Activated CD4-positive, alpha-beta T cell treated with anti-CD3 and anti-CD28 coated beads, Interleukin-2, amount 10 ng/mL, durations not matched to agents 24 days and 14 days (primary cell): ENCODE measurements around the gene COPS9. TPM values are rescaled to one million over a fixed set of nuclear protein-coding genes. Genes with fewer than 3 reads are reported as not detected.

Source experiments
- DNase-seq: peaks from one replicate; pipeline ENCODE4 v3.0.0; 2022
- H3K27ac Mint-ChIP-seq: one replicate; pipeline ENCODE4 v1.8.0; 2022; ENCODE audit warnings: mild to moderate bottlenecking, mixed read lengths
- H3K27me3 Mint-ChIP-seq: one replicate; pipeline ENCODE4 v1.8.0; 2022; ENCODE audit warnings: mixed read lengths
- H3K36me3 Mint-ChIP-seq: one replicate; pipeline ENCODE4 v1.8.0; 2022; ENCODE audit warnings: low read depth, mild to moderate bottlenecking, mixed read lengths
- H3K4me1 Mint-ChIP-seq: one replicate; pipeline ENCODE4 v1.8.0; 2021; ENCODE audit warnings: mixed read lengths
- H3K4me3 Mint-ChIP-seq: one replicate; pipeline ENCODE4 v1.8.0; 2022; ENCODE audit warnings: mild to moderate bottlenecking, moderate library complexity, mixed read lengths
- H3K9me3 Mint-ChIP-seq: one replicate; pipeline ENCODE4 v1.8.0; 2021; ENCODE audit warnings: mixed read lengths
- intact Hi-C: fragments of 100-400 bp; cut with micrococcal nuclease; formaldehyde crosslinking; loops from one replicate; pipeline ENCODE4 v1.15.1; 2023
- total RNA-seq: library from RNA; stranded (reverse); gene quantifications from 2 replicates; pipeline ENCODE4 v1.2.3, GENCODE V29; 2022

The COPS9 gene
- total RNA-seq, 1 donor from 2014 or later, result 135 TPM

DNA sequence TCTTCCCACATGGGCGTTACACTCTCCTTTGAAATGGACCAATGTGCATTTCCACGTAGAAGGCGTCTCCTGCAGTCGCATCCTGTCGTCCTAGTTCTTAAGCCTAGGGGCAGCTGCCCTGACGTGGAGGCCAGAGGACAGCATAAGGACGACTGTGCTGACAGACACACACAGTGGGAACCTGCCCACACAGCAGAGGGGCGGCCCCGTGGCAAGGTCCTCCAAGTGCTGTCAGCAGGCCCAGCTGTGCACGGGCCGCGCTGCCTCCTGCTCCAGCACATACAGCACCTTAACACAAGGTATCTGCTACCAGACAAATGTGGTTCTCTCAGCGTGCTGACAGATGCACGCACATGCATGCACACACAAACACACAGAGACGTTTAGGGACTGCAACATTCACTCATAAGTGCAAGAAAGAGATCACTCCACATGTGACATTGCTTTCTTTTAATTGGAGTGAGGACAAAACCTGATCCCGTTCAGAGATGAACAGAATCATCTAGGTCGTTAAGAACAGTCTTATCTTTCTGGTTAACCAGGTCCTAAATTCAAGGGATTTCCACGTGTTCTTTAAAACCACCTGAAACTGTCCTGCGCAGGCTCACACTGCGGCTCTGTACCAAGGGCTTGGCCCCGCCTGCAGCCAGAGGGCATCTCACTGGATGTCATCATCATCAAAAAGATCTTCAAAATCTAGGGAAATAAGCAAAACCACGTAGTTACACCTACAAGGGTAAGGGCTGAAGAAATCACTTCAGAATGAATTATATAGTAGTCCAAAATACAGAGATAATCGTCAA lies 5.5 kb downstream of the COPS9 start:
- intact Hi-C loops, result loop anchor here (10.0 kb wide), 1 partner anchor 434 kb away; the partner anchor contains the start of genes DUSP28 and RNPEPL1
- Mint-ChIP-seq H3K27me3 (no peaks in the 10 kb centered on the region), H3K36me3 (peaks cover 40% of the 10 kb centered on the region), H3K27ac (no peak overlapping the region), H3K4me1 (peaks cover 13% of the 10 kb centered on the region), H3K4me3 (no peak overlapping the region), H3K9me3 (no peaks in the 10 kb centered on the region)
- no peak for DNase-seq

DNA sequence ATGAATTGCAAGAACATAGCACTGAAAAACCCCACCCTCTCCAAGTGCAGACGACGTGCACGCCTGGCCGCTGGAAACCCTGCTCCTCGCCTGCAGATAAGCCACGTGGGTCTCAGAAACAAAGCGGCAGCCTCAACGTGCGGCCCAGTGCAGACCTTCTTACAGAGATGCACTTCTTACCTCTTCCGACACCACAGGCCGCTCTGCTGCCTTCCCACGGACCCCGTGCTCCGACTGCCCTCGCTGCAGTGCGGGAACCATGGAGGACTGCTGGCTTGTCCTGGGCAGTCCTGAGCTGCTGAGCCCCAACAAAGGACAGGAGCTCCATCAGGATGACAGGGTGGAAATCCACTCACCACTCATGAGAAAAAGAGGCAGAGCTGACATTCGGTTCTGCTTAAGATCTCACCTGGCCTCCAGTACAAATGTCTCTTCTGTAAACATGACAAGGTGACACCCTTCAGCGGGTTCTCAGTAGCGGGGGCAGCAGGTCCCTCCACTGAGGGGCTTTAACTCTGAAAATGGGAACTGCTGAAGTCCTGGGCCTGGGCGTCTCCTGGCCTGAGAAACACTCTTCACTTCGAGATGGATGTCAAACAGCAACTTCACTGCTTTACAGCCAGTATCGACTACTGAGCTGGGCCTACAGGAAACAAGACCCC lies 6.2 kb downstream of the COPS9 start:
- DNase-seq, result no peak
- intact Hi-C loops, result loop anchor here (10.0 kb wide), 1 partner anchor 435 kb away; the partner anchor contains the start of genes DUSP28 and RNPEPL1
- Mint-ChIP-seq H3K9me3 (no peaks in the 10 kb centered on the region), H3K4me1 (peaks cover 6% of the 10 kb centered on the region), H3K27me3 (no peaks in the 10 kb centered on the region), H3K36me3 (peaks cover 40% of the 10 kb centered on the region), H3K4me3 (no peak overlapping the region), H3K27ac (no peak overlapping the region)

DNA sequence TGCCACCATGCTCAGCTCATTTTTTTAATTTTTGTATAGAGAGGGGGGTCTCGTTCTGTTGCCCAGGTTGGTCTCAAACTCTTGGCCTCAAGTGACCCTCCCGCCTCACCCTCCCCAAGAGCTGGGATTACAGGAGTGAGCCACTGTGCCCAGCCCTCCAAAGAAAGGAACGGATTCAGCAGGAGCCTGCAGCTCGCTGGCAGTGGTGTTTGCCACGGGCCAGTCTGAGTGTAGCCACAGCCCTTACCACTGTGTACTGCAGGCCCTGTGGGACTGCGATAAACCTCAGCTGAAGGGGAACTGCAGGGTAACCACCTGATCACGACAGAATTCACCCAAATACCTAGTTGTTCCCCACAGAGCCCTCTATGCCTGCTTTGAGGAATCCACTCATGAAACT lies 6.8 kb downstream of the COPS9 start:
- intact Hi-C loops, result no loop called here
- peaks cover 40% of the 10 kb centered on the region for H3K36me3 Mint-ChIP-seq

DNA sequence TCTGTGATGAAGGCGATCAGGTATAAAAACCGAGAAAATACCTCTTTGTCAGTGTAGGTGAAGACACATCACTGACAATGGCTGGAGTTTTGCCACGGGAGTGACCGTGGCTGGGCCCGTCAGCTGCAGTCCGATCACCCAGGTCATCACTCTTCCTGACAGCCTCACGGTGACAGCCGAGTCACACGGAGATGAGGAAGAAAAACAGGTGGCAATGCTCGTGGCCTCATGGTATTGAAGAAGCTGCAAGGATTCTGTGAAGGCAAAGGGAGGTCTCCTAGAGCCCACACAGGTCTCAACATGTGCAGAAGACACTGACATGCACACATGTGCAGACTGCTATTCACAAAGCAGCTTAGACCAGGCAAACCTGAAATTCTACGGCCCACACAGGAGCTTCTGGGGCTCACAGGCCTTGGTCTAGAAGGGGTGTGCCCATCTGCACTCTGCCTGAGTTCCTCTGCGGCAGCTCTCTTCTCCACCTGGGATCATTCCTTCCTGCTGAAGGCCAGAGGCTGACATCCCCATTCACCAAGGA lies 7.4 kb downstream of the COPS9 start:
- intact Hi-C loops, result no loop called here
- no peaks in the 10 kb centered on the region for H3K27me3 Mint-ChIP-seq
- DNase-seq, result no peak
- H3K4me3 Mint-ChIP-seq, result no peak overlapping the region
- H3K9me3 Mint-ChIP-seq, result no peaks in the 10 kb centered on the region
- peaks cover 40% of the 10 kb centered on the region for H3K36me3 Mint-ChIP-seq
- H3K4me1 Mint-ChIP-seq, result no peaks in the 10 kb centered on the region
- no peak overlapping the region for H3K27ac Mint-ChIP-seq

More for the DNA sequence above, 6.8 kb downstream of the COPS9 start:
- no peak overlapping the region for H3K4me3 Mint-ChIP-seq
- no peaks in the 10 kb centered on the region for H3K27me3 Mint-ChIP-seq
- no peak overlapping the region for H3K27ac Mint-ChIP-seq
- no peaks in the 10 kb centered on the region for H3K9me3 Mint-ChIP-seq
- peaks cover 2% of the 10 kb centered on the region for H3K4me1 Mint-ChIP-seq
- no peak for DNase-seq

DNA sequence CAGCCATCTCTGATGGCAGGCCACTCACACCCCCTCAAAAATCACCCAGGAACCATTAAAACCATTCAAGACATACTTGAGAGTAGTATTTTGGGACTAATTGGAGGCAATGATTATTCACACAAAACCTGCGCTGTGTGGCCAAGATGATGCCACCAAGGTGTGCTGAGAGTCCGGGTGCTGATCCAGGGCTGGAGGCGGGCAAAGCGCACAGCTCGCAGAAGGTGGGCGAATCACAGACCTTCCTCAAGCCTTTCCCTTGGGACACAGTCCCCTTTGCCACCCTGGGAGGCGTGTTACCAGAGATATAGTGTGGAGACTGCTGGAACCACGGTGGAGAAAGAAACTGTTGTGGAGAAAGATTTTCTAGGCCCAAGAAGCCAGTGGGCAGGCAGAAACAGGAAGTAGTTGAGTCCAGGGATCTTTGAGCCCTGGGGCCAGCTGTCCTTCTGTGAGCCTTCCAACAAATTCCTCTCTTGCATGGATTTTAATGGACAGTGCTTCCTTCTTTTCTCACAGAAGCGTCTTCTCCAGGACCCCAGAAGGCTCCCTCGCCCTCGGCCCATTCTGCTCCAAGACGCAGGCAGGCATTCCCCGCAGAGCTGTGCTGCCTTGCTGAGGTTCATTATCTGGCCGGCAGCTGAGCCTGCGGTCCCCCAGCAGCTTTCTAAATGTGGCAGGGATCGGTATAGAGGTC lies 8.0 kb downstream of the COPS9 start:
- Mint-ChIP-seq H3K36me3 (peaks cover 37% of the 10 kb centered on the region), H3K27me3 (no peaks in the 10 kb centered on the region), H3K27ac (no peak overlapping the region), H3K4me1 (no peaks in the 10 kb centered on the region), H3K9me3 (no peaks in the 10 kb centered on the region), H3K4me3 (no peak overlapping the region)
- intact Hi-C loops, result no loop called here
- no peak for DNase-seq

DNA sequence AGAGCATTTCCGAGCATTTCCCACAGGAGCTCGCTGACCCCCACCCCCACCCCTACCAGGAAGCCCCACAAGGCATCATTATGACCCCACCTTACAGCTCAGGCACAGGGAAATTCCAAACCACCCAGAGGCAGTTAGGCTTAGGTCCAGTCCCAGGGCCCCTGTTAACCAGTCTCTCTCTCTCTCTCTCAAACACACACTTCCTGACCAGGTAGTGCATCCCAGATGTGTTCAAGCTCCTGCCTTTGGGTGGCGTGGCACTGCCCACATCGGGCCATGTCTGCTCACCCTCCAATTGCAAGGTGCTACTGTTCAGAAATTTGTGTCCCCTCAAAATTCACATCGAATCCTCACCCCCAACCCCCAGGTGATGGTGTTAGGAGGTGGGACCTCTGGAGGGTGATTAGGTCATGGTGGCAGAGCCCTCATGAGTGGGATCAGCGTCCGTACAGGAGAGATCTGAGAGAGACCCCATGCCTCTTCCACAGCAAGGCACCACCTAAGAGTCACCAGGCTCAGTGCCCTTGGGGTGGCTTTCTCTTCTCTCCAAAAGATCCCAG lies 8.8 kb downstream of the COPS9 start:
- no peak for DNase-seq
- intact Hi-C loops, result no loop called here
- no peaks in the 10 kb centered on the region for H3K9me3 Mint-ChIP-seq
- no peaks in the 10 kb centered on the region for H3K4me1 Mint-ChIP-seq
- H3K4me3 Mint-ChIP-seq, result no peak overlapping the region
- H3K27ac Mint-ChIP-seq, result no peak overlapping the region
- no peaks in the 10 kb centered on the region for H3K27me3 Mint-ChIP-seq
- H3K36me3 Mint-ChIP-seq, result peaks cover 31% of the 10 kb centered on the region

DNA sequence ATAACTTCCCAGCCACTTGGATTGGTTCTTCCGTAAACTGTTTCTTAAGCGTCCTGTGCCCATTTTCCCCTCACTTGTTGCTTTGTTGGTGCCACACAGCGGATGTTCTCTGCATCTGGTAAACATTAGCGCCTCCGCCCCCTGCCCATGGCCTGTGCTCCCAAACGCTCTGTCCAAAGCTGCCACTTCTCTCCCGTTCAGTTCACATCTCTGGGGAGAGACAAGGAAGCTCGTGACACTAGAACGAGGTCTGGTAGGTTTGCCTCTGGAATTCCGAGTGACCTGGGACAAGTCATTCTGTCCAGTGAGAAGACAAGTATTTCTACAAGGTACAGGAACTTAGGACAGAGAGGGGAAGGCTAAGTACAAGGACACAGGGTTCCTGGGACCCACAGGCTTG lies 9.4 kb downstream of the COPS9 start:
- intact Hi-C loops, result no loop called here
- no peaks in the 10 kb centered on the region for H3K4me1 Mint-ChIP-seq
- H3K9me3 Mint-ChIP-seq, result no peaks in the 10 kb centered on the region

DNA sequence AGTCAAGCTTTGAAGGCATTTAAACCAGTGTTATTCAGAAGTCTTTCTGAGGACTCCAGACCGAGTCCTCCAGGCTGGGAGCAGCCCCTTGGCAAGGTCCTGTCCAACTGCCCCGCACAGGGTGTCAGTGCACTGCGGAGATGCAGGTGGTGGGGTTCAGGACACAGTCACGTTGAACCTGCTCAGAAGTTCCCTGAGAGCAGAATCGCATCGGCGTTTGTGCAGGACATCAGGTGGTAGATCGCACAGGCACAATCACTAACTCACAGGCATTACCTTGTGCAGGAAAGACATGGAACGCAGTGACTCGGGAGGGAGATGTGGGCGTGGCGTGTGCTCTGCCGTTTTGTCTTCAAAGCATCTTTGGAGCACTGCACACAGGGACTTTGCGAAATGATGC lies 10.4 kb downstream of the COPS9 start:
- peak; percentile 50 for DNase-seq
- intact Hi-C loops, result no loop called here
- peaks cover 2% of the 10 kb centered on the region for H3K4me1 Mint-ChIP-seq
- no peaks in the 10 kb centered on the region for H3K9me3 Mint-ChIP-seq
- H3K4me3 Mint-ChIP-seq, result no peak overlapping the region
- peaks cover 3% of the 10 kb centered on the region for H3K27me3 Mint-ChIP-seq
- H3K36me3 Mint-ChIP-seq, result peaks cover 21% of the 10 kb centered on the region
- no peak overlapping the region for H3K27ac Mint-ChIP-seq

More for the DNA sequence above, 9.4 kb downstream of the COPS9 start:
- no peak overlapping the region for H3K27ac Mint-ChIP-seq
- no peak overlapping the region for H3K4me3 Mint-ChIP-seq
- no peaks in the 10 kb centered on the region for H3K27me3 Mint-ChIP-seq
- peaks cover 27% of the 10 kb centered on the region for H3K36me3 Mint-ChIP-seq
- peak; percentile 47 for DNase-seq

DNA sequence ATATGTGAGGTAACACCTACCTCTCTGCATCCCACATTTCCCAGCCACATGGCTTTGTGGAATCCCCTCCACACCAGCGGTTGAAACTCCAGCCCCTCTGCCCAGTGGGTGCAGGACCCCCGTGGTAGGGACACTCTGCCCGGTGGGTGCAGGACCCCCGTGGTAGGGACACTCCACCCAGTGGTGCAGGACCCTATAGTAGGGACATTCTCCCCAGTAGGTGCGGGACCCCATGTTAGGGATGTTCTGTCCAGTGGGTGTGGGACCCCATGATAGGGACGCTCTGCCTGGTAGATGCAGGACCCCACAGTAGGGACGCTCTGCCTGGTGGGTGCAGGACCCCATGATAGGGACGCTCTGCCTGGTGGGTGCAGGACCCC lies 11.5 kb downstream of the COPS9 start:
- intact Hi-C loops, result no loop called here
- DNase-seq, result peak; percentile 47
- H3K9me3 Mint-ChIP-seq, result no peaks in the 10 kb centered on the region

DNA sequence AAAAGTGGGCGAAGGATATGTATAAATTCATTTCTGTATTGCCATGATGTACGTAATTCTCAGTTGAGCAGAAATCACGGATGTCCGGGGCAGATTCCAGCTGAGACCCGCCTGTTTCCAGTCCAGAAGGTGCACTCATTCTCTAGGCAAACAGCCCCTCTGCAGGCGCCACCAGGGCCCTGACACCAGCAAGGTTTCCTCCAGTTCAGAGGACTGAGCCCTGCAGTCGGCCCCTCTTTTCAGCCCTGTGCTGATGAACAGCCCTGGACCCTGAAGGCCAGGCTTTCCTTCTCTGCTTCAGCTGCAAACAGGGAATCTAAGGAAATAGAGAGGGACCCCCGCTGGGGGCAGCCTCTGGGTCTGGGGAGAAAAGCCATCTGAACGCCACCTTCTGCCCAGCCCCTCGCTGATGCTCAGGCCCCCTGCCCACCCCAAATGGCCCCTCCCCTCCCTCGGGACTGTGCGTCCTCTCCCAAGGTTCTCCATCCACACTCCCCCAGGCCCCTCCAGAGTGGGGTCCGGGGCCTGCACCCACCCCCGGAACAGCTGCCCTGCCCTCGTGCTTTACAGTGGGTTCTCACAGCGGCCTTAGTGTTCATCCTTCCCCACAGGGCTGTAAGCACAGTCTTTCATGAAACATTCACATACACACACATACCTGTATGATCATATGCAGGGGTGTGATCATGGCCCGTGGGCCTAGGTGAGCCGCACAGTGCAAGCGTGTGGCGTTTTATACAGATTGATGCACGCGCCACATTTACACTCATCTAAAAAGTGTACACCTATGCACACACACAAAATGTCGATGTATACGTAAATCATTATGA lies 12.1 kb downstream of the COPS9 start:
- intact Hi-C loops, result no loop called here
- Mint-ChIP-seq H3K27ac (no peak overlapping the region), H3K27me3 (peaks cover 3% of the 10 kb centered on the region), H3K4me1 (peaks cover 2% of the 10 kb centered on the region), H3K36me3 (peaks cover 11% of the 10 kb centered on the region), H3K9me3 (no peaks in the 10 kb centered on the region), H3K4me3 (no peak overlapping the region)
- no peak for DNase-seq

More for the DNA sequence above, 11.5 kb downstream of the COPS9 start:
- peaks cover 3% of the 10 kb centered on the region for H3K27me3 Mint-ChIP-seq
- H3K36me3 Mint-ChIP-seq, result peaks cover 13% of the 10 kb centered on the region
- H3K4me1 Mint-ChIP-seq, result peaks cover 2% of the 10 kb centered on the region
- H3K4me3 Mint-ChIP-seq, result no peak overlapping the region
- H3K27ac Mint-ChIP-seq, result no peak overlapping the region

DNA sequence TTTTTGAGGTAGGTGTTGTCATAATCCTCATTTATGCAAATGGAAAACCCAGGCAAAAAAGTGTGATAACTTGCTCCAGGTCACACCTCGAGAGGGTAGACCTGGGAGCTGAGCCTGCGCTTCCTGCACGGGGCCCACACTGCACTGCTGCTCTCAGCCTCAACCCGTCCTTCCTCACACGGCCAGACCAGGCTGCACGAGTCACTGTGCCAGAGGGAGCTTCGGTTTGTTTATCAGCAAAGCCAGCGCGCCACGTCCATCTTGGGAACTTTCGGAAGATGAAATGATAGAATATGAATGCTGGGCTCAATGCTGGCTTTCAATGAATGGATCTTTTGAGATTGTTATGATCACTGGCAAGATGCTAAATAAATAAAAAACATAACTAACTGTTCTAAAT lies 14.4 kb downstream of the COPS9 start:
- H3K4me3 Mint-ChIP-seq, result no peak overlapping the region
- peaks cover 2% of the 10 kb centered on the region for H3K4me1 Mint-ChIP-seq
- no peak overlapping the region for H3K27ac Mint-ChIP-seq
- H3K27me3 Mint-ChIP-seq, result peaks cover 5% of the 10 kb centered on the region
- DNase-seq, result peak; percentile 47
- intact Hi-C loops, result no loop called here
- H3K36me3 Mint-ChIP-seq, result peaks cover 6% of the 10 kb centered on the region
- H3K9me3 Mint-ChIP-seq, result no peaks in the 10 kb centered on the region

DNA sequence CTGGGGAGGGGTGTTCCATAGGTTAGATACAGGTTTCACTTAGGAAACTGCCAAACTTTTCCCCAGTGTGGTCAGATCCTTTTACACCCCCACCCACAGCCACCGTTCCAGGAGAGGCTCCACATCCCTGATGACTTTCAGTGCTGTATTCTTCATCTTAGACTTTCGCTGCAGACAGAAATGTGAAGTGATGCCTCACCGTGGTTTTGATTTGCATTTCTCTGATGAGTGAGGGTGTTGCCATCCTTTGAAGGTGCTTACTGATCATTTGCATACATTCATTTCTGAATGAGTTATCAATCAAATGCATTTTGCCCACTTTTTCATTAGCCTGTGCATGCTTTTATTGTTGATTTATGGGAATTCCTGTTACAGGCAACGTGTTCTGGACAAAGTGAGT lies 14.9 kb downstream of the COPS9 start:
- peaks cover 1% of the 10 kb centered on the region for H3K36me3 Mint-ChIP-seq
- no peak for DNase-seq
- intact Hi-C loops, result no loop called here
- H3K9me3 Mint-ChIP-seq, result no peaks in the 10 kb centered on the region
- H3K4me1 Mint-ChIP-seq, result peaks cover 2% of the 10 kb centered on the region
- H3K27me3 Mint-ChIP-seq, result peaks cover 6% of the 10 kb centered on the region
- H3K27ac Mint-ChIP-seq, result no peak overlapping the region
- H3K4me3 Mint-ChIP-seq, result no peak overlapping the region

DNA sequence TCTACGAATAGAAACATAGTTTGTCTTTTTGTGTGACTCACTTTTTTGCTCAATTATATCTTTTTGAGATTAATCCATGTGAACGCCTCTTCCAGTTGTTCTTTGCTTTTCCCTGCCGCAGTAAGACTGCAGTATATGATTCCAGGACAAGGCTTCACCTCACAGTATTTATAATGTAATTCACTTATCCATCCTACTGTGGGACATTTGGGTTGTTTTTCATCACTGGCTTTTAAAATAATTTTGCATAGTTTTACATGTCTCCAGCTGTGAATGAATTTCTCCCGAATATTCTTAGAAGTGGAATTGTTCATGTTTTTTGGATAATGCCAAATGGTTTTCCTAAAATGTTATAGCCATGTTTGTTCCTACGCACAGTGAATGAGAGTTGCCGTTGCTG lies 21.9 kb downstream of the COPS9 start:
- H3K4me3 Mint-ChIP-seq, result no peak overlapping the region
- H3K27ac Mint-ChIP-seq, result no peak overlapping the region
- no peaks in the 10 kb centered on the region for H3K9me3 Mint-ChIP-seq
- no peaks in the 10 kb centered on the region for H3K4me1 Mint-ChIP-seq
- H3K36me3 Mint-ChIP-seq, result no peaks in the 10 kb centered on the region
- no peak for DNase-seq
- intact Hi-C loops, result no loop called here
- peaks cover 20% of the 10 kb centered on the region for H3K27me3 Mint-ChIP-seq
